Measurements from ENCODE around the gene ITPK1.

Gene ITPK1

DNA sequence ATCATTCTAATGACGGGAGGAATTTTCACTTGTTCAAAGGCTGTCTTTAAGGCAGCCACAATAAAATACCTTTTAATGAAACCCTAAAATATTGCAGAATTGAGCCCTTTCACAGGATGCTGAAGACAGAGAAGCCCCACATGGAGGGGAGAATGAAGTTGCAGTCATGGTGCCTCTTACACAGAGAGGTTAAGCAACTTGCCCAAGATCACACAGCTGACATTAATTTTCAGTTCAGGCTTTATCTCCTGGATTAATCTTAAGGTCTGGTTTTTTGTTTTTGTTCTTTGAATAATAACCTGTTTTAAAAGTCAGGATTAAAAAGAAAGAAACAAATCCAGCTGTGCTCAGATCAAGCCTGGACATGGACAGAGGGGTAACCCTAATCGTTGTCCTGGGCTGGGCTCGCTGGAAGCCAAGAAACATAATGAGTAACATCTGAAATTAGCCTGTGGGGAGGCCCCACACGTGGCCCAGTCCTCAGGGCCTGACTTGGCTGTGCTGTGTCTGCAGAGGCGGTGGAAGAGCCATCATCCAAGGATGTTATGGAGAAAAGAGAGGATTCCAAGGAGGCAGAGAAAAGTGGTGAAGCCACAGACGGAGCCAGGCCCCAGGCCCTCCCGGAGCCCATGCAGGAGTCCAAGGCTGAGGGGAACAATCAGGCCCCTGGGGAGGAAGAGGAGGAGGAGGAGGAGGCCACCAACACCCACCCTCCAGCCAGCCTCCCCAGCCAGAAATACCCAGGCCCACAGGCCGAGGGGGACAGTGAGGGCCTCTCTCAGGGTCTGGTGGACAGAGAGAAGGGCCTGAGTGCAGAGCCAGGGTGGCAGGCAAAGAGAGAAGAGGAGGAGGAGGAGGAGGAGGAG lies 184.8 kb downstream of the ITPK1 start:
- peaks cover 0 to 5% of the 10 kb centered on the region in 2 donors for H3K36me3 ChIP-seq (ENCODE audit: control insufficient read depth in 2 of 2, insufficient read depth in 2 of 2, low read length in 2 of 2)
- no peak overlapping the region for H3K4me3 ChIP-seq (ENCODE audit: low read length in 2 of 2)
- H3K27ac ChIP-seq (ENCODE audit: low read depth in 2 of 2, low read length in 2 of 2) = no peak overlapping the region
- no peaks in the 10 kb centered on the region for H3K4me1 ChIP-seq (ENCODE audit: control insufficient read depth in 2 of 2, insufficient read depth in 2 of 2, low read length in 2 of 2)
- no peaks in the 10 kb centered on the region for H3K27me3 ChIP-seq (ENCODE audit: control insufficient read depth in 2 of 2, insufficient read depth in 2 of 2, low read length in 2 of 2)
- no peak overlapping the region for H3K9ac ChIP-seq (ENCODE audit: low read depth in 1 of 2, low read length in 2 of 2)
- no peaks in the 10 kb centered on the region for H3K9me3 ChIP-seq (ENCODE audit: control insufficient read depth in 2 of 2, low read length in 2 of 2)

DNA sequence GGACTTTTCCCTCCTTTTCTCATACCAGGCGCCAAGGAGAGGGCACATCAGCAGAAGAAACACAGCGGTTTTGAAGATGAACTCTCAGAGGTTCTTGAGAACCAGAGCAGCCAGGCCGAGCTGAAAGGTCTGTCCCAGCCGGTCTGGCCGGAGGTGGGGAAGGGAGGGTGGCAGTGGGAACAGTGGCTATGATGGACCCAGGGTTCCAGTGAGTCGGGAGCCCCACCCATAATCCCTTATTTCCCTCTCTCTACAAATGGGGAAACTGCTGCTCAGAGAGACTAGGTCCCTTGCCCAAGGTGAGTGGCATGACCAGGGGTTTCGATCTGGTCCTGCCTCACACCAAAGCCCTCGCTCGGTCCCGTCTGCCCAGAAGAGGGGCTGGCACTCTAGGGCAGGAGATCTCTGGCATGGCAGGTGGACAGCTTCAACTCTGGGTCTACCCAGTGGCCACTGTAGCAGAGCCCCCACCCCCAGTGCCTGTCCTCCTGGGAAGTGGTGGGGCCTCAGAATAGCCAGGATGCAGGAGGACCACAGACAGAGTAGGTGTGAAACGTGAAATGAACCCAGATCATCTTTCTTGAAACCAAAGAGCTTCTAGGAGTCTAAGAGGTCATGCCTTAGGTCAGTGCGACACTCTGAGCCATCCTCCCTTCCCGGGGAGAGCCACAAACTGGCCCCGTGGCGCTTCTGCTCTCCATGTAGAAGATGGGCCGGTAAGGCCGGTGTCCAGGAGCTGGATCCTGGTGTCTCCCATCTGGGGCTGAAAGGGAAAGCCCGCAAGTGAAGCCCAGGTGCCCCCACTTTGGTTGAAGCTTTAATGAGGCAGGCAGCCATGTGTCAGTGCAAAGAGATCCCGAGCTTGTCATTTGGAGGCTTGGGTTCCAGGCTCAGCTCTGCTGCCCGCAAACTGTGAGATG lies 185.8 kb downstream of the ITPK1 start:
- Histone ChIP-seq H3K27me3 (ENCODE audit: control insufficient read depth in 2 of 2, insufficient read depth in 2 of 2, low read length in 2 of 2) (no peaks in the 10 kb centered on the region), H3K27ac (ENCODE audit: low read depth in 2 of 2, low read length in 2 of 2) (no peak overlapping the region), H3K9me3 (ENCODE audit: control insufficient read depth in 2 of 2, low read length in 2 of 2) (no peaks in the 10 kb centered on the region), H3K4me3 (ENCODE audit: low read length in 2 of 2) (no peak overlapping the region), H3K9ac (ENCODE audit: low read depth in 1 of 2, low read length in 2 of 2) (no peak overlapping the region), H3K4me1 (ENCODE audit: control insufficient read depth in 2 of 2, insufficient read depth in 2 of 2, low read length in 2 of 2) (no peaks in the 10 kb centered on the region), H3K36me3 (ENCODE audit: control insufficient read depth in 2 of 2, insufficient read depth in 2 of 2, low read length in 2 of 2) (no peaks in the 10 kb centered on the region)

DNA sequence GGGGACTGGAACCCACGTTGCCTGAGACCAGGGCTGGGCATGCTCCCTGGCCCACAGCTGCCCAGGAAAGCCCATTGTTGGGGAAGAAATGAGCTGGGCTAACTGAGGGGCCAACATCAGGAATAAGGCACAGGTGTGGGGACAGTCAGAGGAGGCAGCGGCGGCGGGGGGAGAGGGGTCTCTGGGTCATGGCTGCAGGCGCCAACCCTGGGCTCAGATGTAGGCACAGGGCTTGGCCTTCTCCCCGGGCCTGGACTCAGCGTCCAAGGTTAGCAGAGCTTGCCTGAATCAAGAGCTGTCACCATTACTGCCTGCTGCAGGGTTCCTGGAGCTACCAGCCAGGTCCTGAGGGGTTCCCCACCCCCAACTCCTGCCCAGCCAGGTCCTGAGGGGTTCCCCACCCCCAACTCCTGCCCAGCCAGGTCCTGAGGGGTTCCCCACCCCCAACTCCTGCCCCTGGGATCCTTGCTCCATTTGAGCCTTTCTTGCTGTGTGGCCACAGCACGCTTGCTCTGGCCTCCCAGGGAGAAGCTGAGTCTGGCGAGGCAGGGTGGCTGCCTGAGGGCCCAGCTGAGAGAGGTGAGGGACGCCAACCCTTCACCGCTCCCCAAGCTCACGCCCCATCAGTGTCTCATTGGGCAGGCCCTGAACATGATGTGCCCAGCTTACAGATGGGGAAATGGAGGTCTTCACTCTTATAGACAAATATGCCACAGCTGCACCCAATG lies 186.6 kb downstream of the ITPK1 start:
- H3K9ac ChIP-seq (ENCODE audit: low read depth in 1 of 2, low read length in 2 of 2) = no peak overlapping the region
- no peak overlapping the region for H3K27ac ChIP-seq (ENCODE audit: low read depth in 2 of 2, low read length in 2 of 2)
- H3K9me3 ChIP-seq (ENCODE audit: control insufficient read depth in 2 of 2, low read length in 2 of 2) = no peaks in the 10 kb centered on the region
- H3K4me3 ChIP-seq (ENCODE audit: low read length in 2 of 2) = no peak overlapping the region
- H3K27me3 ChIP-seq (ENCODE audit: control insufficient read depth in 2 of 2, insufficient read depth in 2 of 2, low read length in 2 of 2) = no peaks in the 10 kb centered on the region
- H3K4me1 ChIP-seq (ENCODE audit: control insufficient read depth in 2 of 2, insufficient read depth in 2 of 2, low read length in 2 of 2) = no peaks in the 10 kb centered on the region
- H3K36me3 ChIP-seq (ENCODE audit: control insufficient read depth in 2 of 2, insufficient read depth in 2 of 2, low read length in 2 of 2) = no peaks in the 10 kb centered on the region

DNA sequence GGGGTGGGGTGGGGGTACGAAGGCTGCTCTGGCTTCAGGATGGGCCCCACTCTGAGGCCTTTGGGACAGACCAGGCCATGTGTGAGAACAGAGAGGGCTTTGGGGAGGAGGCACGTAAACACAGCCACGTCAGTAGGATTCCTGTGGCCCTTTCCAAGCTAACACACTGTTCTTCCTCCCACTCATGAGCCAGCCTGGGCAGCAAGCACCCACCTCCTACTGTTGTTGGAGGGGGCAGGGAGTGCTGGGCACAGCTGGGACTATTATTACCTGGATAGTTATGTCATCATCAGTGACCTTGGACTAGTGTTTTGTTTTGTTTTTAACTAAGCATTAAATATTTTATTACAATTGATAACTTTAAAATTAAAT lies 187.5 kb downstream of the ITPK1 start:
- Histone ChIP-seq H3K9ac (ENCODE audit: low read depth in 1 of 2, low read length in 2 of 2) (no peak overlapping the region), H3K4me3 (ENCODE audit: low read length in 2 of 2) (no peak overlapping the region), H3K4me1 (ENCODE audit: control insufficient read depth in 2 of 2, insufficient read depth in 2 of 2, low read length in 2 of 2) (no peaks in the 10 kb centered on the region), H3K36me3 (ENCODE audit: control insufficient read depth in 2 of 2, insufficient read depth in 2 of 2, low read length in 2 of 2) (no peaks in the 10 kb centered on the region), H3K27ac (ENCODE audit: low read depth in 2 of 2, low read length in 2 of 2) (no peak overlapping the region), H3K27me3 (ENCODE audit: control insufficient read depth in 2 of 2, insufficient read depth in 2 of 2, low read length in 2 of 2) (no peaks in the 10 kb centered on the region), H3K9me3 (ENCODE audit: control insufficient read depth in 2 of 2, low read length in 2 of 2) (no peaks in the 10 kb centered on the region)

DNA sequence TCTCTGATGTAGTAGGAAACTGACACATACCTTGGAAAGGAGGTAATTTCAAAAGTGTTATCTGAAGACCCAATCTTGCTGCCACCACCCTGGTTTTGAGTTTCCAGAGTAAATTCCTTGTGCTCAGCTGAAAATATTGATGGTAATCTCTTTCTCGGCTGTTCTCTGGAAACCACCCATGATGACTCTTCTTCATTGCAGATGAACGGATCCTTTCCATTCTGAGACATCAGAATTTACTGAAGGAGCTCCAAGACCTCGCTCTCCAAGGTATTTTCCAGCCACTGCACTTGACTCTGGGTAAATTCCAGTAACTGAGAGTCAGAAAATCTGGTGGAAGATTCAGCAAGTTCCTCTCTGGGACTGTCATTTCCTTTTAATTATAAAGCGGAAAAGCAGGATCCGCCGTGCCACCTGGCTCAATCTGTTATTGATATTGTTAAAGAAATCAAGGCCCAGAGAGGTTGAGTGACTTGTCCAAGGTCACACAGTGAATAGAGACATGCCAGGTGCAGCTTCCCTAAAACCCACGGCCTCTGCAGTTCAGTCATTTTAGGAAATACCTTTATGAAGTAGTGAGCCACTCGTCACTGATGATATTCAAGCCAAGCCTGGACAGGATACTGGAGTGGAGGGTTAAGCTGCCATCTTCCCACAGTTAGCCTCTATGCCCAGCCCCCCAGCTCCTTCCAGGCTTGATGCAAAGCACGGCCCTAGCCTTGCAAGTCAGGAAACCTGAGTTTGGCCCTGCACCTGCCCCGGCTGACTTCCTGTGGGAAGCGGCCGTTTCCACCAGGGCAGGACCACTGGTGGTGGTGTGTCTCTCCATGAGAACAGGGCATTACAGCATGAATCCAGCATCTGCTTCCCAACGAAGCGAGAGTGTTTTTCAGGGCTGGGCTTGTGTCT lies 188.1 kb downstream of the ITPK1 start:
- Histone ChIP-seq H3K27ac (ENCODE audit: low read depth in 2 of 2, low read length in 2 of 2) (no peak overlapping the region), H3K27me3 (ENCODE audit: control insufficient read depth in 2 of 2, insufficient read depth in 2 of 2, low read length in 2 of 2) (no peaks in the 10 kb centered on the region), H3K4me1 (ENCODE audit: control insufficient read depth in 2 of 2, insufficient read depth in 2 of 2, low read length in 2 of 2) (no peaks in the 10 kb centered on the region), H3K4me3 (ENCODE audit: low read length in 2 of 2) (no peak overlapping the region), H3K9ac (ENCODE audit: low read depth in 1 of 2, low read length in 2 of 2) (no peak overlapping the region), H3K9me3 (ENCODE audit: control insufficient read depth in 2 of 2, low read length in 2 of 2) (no peaks in the 10 kb centered on the region), H3K36me3 (ENCODE audit: control insufficient read depth in 2 of 2, insufficient read depth in 2 of 2, low read length in 2 of 2) (no peaks in the 10 kb centered on the region)

DNA sequence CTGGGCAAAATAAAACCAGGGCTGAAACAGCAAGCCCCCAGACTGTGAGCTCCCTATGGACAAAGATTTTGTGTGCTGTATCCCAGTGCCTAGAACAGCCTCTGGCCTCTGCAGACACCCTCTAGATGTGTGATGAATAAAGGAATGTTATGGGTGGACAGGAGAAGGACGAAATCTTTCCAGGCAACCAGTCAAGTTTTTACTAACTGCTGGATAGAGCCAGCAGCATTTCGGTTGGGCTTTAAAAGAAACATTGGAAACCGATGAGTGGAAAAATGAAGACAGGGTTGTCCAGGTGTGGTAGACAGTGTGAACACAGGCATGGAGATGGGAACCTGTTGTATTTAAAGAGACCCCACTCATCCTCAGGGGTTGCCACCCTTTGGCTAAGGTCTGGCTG lies 188.8 kb downstream of the ITPK1 start:
- Histone ChIP-seq H3K36me3 (ENCODE audit: control insufficient read depth in 2 of 2, insufficient read depth in 2 of 2, low read length in 2 of 2) (no peaks in the 10 kb centered on the region), H3K27me3 (ENCODE audit: control insufficient read depth in 2 of 2, insufficient read depth in 2 of 2, low read length in 2 of 2) (no peaks in the 10 kb centered on the region), H3K4me1 (ENCODE audit: control insufficient read depth in 2 of 2, insufficient read depth in 2 of 2, low read length in 2 of 2) (no peaks in the 10 kb centered on the region), H3K4me3 (ENCODE audit: low read length in 2 of 2) (no peak overlapping the region), H3K27ac (ENCODE audit: low read depth in 2 of 2, low read length in 2 of 2) (no peak overlapping the region), H3K9me3 (ENCODE audit: control insufficient read depth in 2 of 2, low read length in 2 of 2) (no peaks in the 10 kb centered on the region), H3K9ac (ENCODE audit: low read depth in 1 of 2, low read length in 2 of 2) (no peak overlapping the region)

DNA sequence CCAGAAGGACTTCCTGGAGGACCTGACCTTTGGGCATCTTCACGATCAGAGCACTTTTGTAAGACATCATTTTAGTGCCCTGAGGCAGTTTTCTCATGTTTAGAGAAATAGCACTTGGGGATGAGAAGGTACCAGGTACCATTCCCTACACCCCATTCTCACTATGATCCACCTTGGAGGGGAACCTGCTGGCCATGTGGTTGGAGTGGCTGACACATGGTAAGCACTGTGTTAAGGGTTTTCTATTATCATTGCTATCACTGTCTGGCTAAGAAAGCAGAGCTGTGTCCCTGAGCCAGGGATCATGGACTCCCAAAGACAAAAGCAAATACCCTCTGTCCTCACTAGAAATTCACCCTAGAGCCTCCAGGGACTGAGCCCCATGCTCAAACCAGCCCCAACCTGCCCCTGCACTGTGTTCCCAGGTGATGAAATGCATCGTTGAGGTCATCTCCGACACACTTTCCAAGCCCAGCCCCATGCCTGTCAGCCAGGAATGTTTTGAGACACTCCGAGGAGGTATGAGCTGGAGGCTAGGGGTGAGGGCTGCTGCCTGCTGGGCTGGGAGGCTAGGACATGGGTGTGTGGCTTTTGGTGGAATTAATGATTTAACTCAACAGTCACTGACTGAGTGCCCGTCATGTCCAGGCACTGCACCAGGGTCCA lies 189.4 kb downstream of the ITPK1 start:
- no peaks in the 10 kb centered on the region for H3K27me3 ChIP-seq (ENCODE audit: control insufficient read depth in 2 of 2, insufficient read depth in 2 of 2, low read length in 2 of 2)
- no peak overlapping the region for H3K4me3 ChIP-seq (ENCODE audit: low read length in 2 of 2)
- H3K9me3 ChIP-seq (ENCODE audit: control insufficient read depth in 2 of 2, low read length in 2 of 2) = no peaks in the 10 kb centered on the region
- H3K36me3 ChIP-seq (ENCODE audit: control insufficient read depth in 2 of 2, insufficient read depth in 2 of 2, low read length in 2 of 2) = no peaks in the 10 kb centered on the region
- H3K4me1 ChIP-seq (ENCODE audit: control insufficient read depth in 2 of 2, insufficient read depth in 2 of 2, low read length in 2 of 2) = no peaks in the 10 kb centered on the region
- H3K9ac ChIP-seq (ENCODE audit: low read depth in 1 of 2, low read length in 2 of 2) = no peak overlapping the region
- H3K27ac ChIP-seq (ENCODE audit: low read depth in 2 of 2, low read length in 2 of 2) = no peak overlapping the region

DNA sequence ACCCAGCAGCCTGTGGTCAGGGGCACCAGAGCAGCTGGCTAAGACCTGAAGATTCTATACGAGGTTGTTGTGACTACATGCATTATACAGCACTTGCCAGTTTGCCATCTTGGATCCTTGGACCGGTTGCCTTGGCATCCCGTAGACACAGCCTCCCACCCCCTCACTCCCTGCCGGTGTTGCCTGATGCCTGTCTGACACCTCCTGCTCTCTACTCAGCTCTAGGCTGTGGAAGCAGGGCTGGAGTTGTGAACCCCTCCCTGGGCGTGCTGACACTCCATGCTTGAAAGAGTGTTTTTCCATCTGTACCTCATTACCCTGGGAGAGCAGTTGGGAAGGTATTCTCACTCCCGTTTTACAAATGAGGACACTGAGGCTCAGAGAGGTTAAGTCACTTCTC lies 190.3 kb downstream of the ITPK1 start:
- Histone ChIP-seq H3K9me3 (ENCODE audit: control insufficient read depth in 2 of 2, low read length in 2 of 2) (no peaks in the 10 kb centered on the region), H3K36me3 (ENCODE audit: control insufficient read depth in 2 of 2, insufficient read depth in 2 of 2, low read length in 2 of 2) (no peaks in the 10 kb centered on the region), H3K4me3 (ENCODE audit: low read length in 2 of 2) (no peak overlapping the region), H3K4me1 (ENCODE audit: control insufficient read depth in 2 of 2, insufficient read depth in 2 of 2, low read length in 2 of 2) (no peaks in the 10 kb centered on the region), H3K27me3 (ENCODE audit: control insufficient read depth in 2 of 2, insufficient read depth in 2 of 2, low read length in 2 of 2) (no peaks in the 10 kb centered on the region), H3K9ac (ENCODE audit: low read depth in 1 of 2, low read length in 2 of 2) (no peak overlapping the region), H3K27ac (ENCODE audit: low read depth in 2 of 2, low read length in 2 of 2) (no peak overlapping the region)

DNA sequence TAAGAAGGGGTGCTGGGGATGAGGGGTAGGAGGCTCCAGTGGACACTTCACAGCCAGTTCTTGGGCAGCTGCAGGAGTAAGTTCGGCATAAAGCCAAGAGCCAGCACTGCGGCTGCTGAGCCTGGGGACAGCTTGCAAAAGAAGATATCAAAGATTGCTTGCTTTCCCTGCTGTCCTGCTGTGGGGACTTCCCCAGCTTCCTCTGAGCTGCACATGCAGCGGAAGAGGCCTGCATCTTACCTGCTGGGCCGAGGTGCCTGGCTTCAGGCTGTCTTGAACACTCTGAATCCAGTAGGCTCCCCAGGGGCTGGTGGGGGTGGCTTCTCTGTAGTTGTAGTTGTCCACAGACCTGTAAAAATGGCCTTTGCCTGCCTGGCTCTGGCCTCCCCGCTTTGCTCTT lies 191.5 kb downstream of the ITPK1 start:
- Histone ChIP-seq H3K4me3 (ENCODE audit: low read length in 2 of 2) (no peak overlapping the region), H3K36me3 (ENCODE audit: control insufficient read depth in 2 of 2, insufficient read depth in 2 of 2, low read length in 2 of 2) (no peaks in the 10 kb centered on the region), H3K9ac (ENCODE audit: low read depth in 1 of 2, low read length in 2 of 2) (no peak overlapping the region), H3K27me3 (ENCODE audit: control insufficient read depth in 2 of 2, insufficient read depth in 2 of 2, low read length in 2 of 2) (no peaks in the 10 kb centered on the region), H3K4me1 (ENCODE audit: control insufficient read depth in 2 of 2, insufficient read depth in 2 of 2, low read length in 2 of 2) (no peaks in the 10 kb centered on the region), H3K27ac (ENCODE audit: low read depth in 2 of 2, low read length in 2 of 2) (no peak overlapping the region), H3K9me3 (ENCODE audit: control insufficient read depth in 2 of 2, low read length in 2 of 2) (no peaks in the 10 kb centered on the region)

All from mucosa of rectum (tissue), 2 donors.